A549 (cell line): ENCODE results near the gene RFT1. TPM values are rescaled to one million over a fixed set of nuclear protein-coding genes. Genes with fewer than 3 reads are reported as not detected.

ENCODE experiments used
- ATAC-seq, 2 experiments: fragments of 200-7000 bp in 1 of 2; fragments of >200 bp in 1 of 2; cut with Nextera tagmentation in 1 of 2; cut with Tn5 transposase in 1 of 2; 3 replicates each; pipeline versions ENCODE4 v1.8.0 to v1.9.1; 2018 to 2020; ENCODE audit warnings: mild to moderate bottlenecking in 1 of 2, moderate library complexity in 1 of 2
- CTCF ChIA-PET: fragments of 300-600 bp; sonication (Branson Sonifier 250); formaldehyde crosslinking; extraction: SDS; loops from one replicate; lab custom pipeline; 2021; ENCODE audit warnings: antibody characterized with exemption, inconsistent platforms; lab: Yijun Ruan, JAX
- POLR2A ChIA-PET: fragments of 350-600 bp; formaldehyde crosslinking; extraction: SDS; loops from one replicate; lab custom pipeline; 2021; ENCODE audit warnings: antibody characterized with exemption, inconsistent platforms; lab: Yijun Ruan, JAX
- DNase-seq, 2 experiments: peaks; one replicate each; pipeline versions ENCODE4 v3.0.0 to v3.0.0-alpha.2; 2011 to 2016; ENCODE audit warnings: low read depth in 1 of 2, low spot score in 1 of 2
- FAIRE-seq: peaks from 2 replicates; lab custom pipeline; 2011; peaks lifted over from hg19 to GRCh38; lab: Jason Lieb, UNC
- H3K27ac ChIP-seq, 2 experiments: fragments of >200 bp; sonication (Bioruptor Twin); formaldehyde crosslinking; 3 replicates each; pipeline ENCODE4 v1.5.1; 2016 to 2017
- H3K4me1 ChIP-seq: fragments of >200 bp; sonication (Bioruptor Twin); formaldehyde crosslinking; 3 replicates; pipeline ENCODE4 v1.6.1; 2016
- H3K4me2 ChIP-seq: fragments of >200 bp; sonication (Bioruptor Twin); formaldehyde crosslinking; 3 replicates; pipeline ENCODE4 v1.6.1; 2016
- H3K4me3 ChIP-seq: fragments of >200 bp; sonication (Bioruptor Twin); formaldehyde crosslinking; 3 replicates; pipeline ENCODE4 v1.5.1; 2016
- H3K9me3 ChIP-seq: fragments of >200 bp; sonication (Bioruptor Twin); formaldehyde crosslinking; 3 replicates; pipeline ENCODE4 v1.6.1; 2016
- CBX2 ChIP-seq: fragments of 200-600 bp; sonication (generic); IDR thresholded peaks from 2 replicates; pipeline ENCODE4 v1.6.1; 2016; ENCODE audit warnings: low read depth, mild to moderate bottlenecking, borderline replicate concordance
- CEBPB ChIP-seq, 2 experiments: fragments of >200 bp in 1 of 2; sonication (Bioruptor Twin) in 1 of 2; formaldehyde crosslinking in 1 of 2; IDR thresholded peaks; 2 replicates each; pipeline ENCODE4 v1.6.1; 2012 to 2016
- EHF ChIP-seq: fragments of 250-450 bp; sonication (Bioruptor Pico); IDR thresholded peaks from 2 replicates; pipeline ENCODE4 v1.5.0; 2020; ENCODE audit warnings: mild to moderate bottlenecking
- ELK1 ChIP-seq: fragments of 150-350 bp; IDR thresholded peaks from 2 replicates; pipeline ENCODE4 v1.6.1; 2014; ENCODE audit warnings: low read depth, mild to moderate bottlenecking, low read length
- FOSL2 ChIP-seq, 2 experiments: fragments of 450-650 bp in 1 of 2; fragments of >200 bp in 1 of 2; sonication (Bioruptor Twin) in 1 of 2; formaldehyde crosslinking; IDR thresholded peaks; 2 replicates each; pipeline versions ENCODE4 v1.5.0 to v1.6.1; 2016 to 2020; ENCODE audit warnings: mild to moderate bottlenecking in 1 of 2, moderate library complexity in 1 of 2
- HEYL ChIP-seq: fragments of 250-450 bp; sonication (Bioruptor Pico); IDR thresholded peaks from 2 replicates; pipeline ENCODE4 v1.8.0; 2021; ENCODE audit warnings: mild to moderate bottlenecking, moderate library complexity
- JUNB ChIP-seq: fragments of >200 bp; sonication (Bioruptor Twin); formaldehyde crosslinking; IDR thresholded peaks from 2 replicates; pipeline ENCODE4 v1.6.1; 2016
- KDM1A ChIP-seq: fragments of 200-600 bp; sonication (generic); IDR thresholded peaks from 2 replicates; pipeline ENCODE4 v1.6.1; 2016; ENCODE audit warnings: low read depth, mild to moderate bottlenecking
- MAFK ChIP-seq: fragments of 450-650 bp; IDR thresholded peaks from 2 replicates; pipeline ENCODE4 v1.6.1; 2014; ENCODE audit not compliant: partially characterized antibody
- MYC ChIP-seq: IDR thresholded peaks from 2 replicates; pipeline ENCODE4 v1.6.1; 2012; ENCODE audit warnings: mild to moderate bottlenecking, inconsistent platforms, low read length, improper control_type of control experiment, borderline replicate concordance
- RAD21 ChIP-seq, 2 experiments: fragments of >200 bp in 1 of 2; sonication (Bioruptor Twin) in 1 of 2; formaldehyde crosslinking in 1 of 2; IDR thresholded peaks in 1 of 2; conservative IDR thresholded peaks in 1 of 2; 2 replicates in 1 of 2; 3 replicates in 1 of 2; pipeline ENCODE4 v1.6.1; 2012 to 2018; ENCODE audit warnings: inconsistent platforms in 1 of 2
- WGBS: methylation state at CpG from one replicate; pipeline ENCODE4 v1.1.6; 2017; ENCODE audit errors: missing lambda C conversion rate; 5-methylcytosine and 5-hydroxymethylcytosine counted together
- polyA plus RNA-seq, 4 experiments: library from polyadenylated mRNA; depleted of rRNA in 3 of 4; stranded (reverse); fragments of >200 nt; fragmentation: RNase III in 1 of 4; extraction: RNeasy Plus Mini Kit Qiagen cat#74134 plus additional on column Dnase treatment in 1 of 4; gene quantifications; 2 replicates in 3 of 4; 3 replicates in 1 of 4; pipeline ENCODE4 v1.2.3, GENCODE V29; 2011 to 2017
- TF ChIP-seq, protein P1 (sequence below): fragments of 250-450 bp; sonication (Bioruptor Pico); IDR thresholded peaks from 2 replicates; pipeline ENCODE4 v1.5.0; 2020; ENCODE audit warnings: low read depth, mild to moderate bottlenecking, moderate library complexity
- TF ChIP-seq, protein P2 (sequence below): fragments of >200 bp; sonication (Bioruptor Twin); formaldehyde crosslinking; IDR thresholded peaks from 2 replicates; pipeline ENCODE4 v1.6.1; 2016
- TF ChIP-seq, protein P3 (sequence below): fragments of 200-600 bp; sonication (generic); IDR thresholded peaks from 2 replicates; pipeline ENCODE4 v1.6.1; 2016; ENCODE audit warnings: antibody characterized with exemption, mild to moderate bottlenecking, moderate library complexity

Gene RFT1
- polyA plus RNA-seq, 2 of the 4 experiments (the other 2 are of a cell fraction) = 15.6 to 33.6 TPM

DNA sequence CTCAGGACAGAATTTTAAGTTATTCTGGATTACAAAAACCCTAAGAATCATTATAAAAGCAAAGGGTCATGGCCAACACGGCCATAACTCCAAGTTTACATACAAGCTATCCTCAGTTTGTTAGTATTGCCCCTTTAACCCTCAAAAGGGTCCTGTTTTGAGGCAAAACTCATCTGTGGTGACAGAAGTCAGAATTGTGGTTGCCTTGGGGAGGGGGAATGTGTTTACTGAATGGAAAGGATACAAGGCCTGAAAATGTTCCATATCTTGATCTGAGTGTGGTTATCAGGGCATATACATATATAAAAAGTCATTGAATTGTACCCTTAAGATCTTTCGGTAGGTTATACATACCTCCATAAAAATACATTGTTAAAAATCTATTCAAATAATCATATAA lies 86.5 kb downstream of the RFT1 start:
- ChIA-PET POLR2A (no interaction called here), CTCF (interaction anchor here (1.1 kb wide), 1 partner anchor 64 kb away, joined by 3 read pairs; no protein-coding TSS in a partner anchor)
- Histone ChIP-seq H3K27ac (no peak overlapping the region), H3K4me1 (peaks cover 55% of the 10 kb centered on the region), H3K4me3 (no peak overlapping the region; the same call in 2 of the 3 replicates), H3K9me3 (no peaks in the 10 kb centered on the region), H3K4me2 (peak overlapping the region; percentile 78)
- no peak for TF ChIP-seq EHF
- ATAC-seq = no peak
- no peak for FAIRE-seq
- DNase-seq = no peak
- WGBS = 87% methylated on average over 2 of the region's 2 CpGs

DNA sequence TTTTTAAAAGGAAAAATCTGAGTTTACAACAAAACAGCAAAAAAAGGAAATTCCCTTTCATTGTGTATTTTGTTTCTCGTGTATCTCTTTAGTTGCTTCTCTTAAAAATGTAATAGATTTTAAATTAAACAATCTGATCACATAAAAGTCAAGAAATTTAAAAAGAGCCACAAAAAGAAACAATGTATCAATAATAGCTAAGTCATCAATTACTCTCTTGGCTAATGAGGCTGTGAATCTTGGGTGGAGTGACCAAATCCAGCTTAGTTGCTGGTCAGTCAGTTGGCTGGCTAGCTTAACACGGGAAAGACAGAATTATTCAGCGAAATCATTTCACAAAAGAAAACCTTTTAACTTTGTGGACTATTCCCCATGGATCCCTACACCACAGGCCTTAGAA lies 87.6 kb downstream of the RFT1 start:
- no peaks in the 10 kb centered on the region for H3K9me3 ChIP-seq
- ChIA-PET CTCF (no interaction called here), POLR2A (no interaction called here)
- H3K27ac ChIP-seq = no peak overlapping the region
- FAIRE-seq (no peak), ATAC-seq (no peak), DNase-seq (no peak)
- peaks cover 57% of the 10 kb centered on the region for H3K4me1 ChIP-seq
- H3K4me3 ChIP-seq = no peak overlapping the region
- 78% methylated on average over 3 of the region's 3 CpGs for WGBS
- TF ChIP-seq KDM1A (no peak), MAFK (peak; percentile 69)
- peak overlapping the region; percentile 78; the same call in 1 of the 3 replicates for H3K4me2 ChIP-seq

- Histone ChIP-seq H3K27ac (peak overlapping the region; percentile 40 to 47; a peak in 2 of 6 replicates), H3K4me3 (no peak overlapping the region), H3K4me1 (peaks cover 70% of the 10 kb centered on the region), H3K4me2 (peak overlapping the region; percentile 67), H3K9me3 (no peaks in the 10 kb centered on the region)
- POLR2A ChIA-PET = no interaction called here
- ATAC-seq = peak in 1 of 2 experiments; percentile 55; a peak in 3 of 6 replicates
- TF ChIP-seq CEBPB (IDR thresholded peaks at IDR 0.05) (no peak), FOSL2 (IDR thresholded peaks at IDR 0.05) (no peak), FOSL2 (CRISPR knock-in tag; IDR thresholded peaks at IDR 0.05) (0 out of 2 replicates have a peak, but pooled peaks have one; percentile 9)
- no peak for FAIRE-seq
- DNase-seq = peak in 1 of 2 experiments; percentile 42
- CTCF ChIA-PET = no interaction called here
These were observed 89.8 kb downstream of the RFT1 start for GRCh38 chr3:53040351-53040820.

DNA sequence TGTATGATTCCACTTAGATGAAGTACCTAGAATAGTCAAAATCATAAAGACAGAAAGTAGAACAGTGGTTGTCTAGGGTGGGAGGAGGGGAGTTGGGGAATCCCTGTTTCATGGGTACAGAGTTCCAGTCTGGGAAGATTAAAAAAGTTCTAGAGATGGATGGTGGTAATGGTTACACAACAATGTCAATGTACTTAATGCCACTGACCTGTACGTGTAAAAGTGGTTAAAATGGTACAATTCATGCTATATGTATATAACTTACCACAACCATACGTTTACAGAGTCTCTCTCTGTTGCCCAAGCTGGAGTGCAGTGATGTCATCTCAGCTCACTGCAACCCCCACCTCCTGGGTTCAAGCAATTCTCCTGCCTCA lies 90.9 kb downstream of the RFT1 start:
- no peak for TF ChIP-seq JUNB
- TF ChIP-seq, protein P1, sequence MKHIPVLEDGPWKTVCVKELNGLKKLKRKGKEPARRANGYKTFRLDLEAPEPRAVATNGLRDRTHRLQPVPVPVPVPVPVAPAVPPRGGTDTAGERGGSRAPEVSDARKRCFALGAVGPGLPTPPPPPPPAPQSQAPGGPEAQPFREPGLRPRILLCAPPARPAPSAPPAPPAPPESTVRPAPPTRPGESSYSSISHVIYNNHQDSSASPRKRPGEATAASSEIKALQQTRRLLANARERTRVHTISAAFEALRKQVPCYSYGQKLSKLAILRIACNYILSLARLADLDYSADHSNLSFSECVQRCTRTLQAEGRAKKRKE (CRISPR knock-in tag) = no peak
- no peak for TF ChIP-seq HEYL (CRISPR knock-in tag)
- TF ChIP-seq, protein P2, sequence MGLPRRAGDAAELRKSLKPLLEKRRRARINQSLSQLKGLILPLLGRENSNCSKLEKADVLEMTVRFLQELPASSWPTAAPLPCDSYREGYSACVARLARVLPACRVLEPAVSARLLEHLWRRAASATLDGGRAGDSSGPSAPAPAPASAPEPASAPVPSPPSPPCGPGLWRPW = no peak
- no peak for TF ChIP-seq RAD21 (conservative IDR thresholded peaks at IDR 0.05 in 1 of 2, IDR thresholded peaks at IDR 0.05 in 1 of 2)
- TF ChIP-seq CBX2 = no peak
- TF ChIP-seq MYC = no peak
- TF ChIP-seq, protein P3, sequence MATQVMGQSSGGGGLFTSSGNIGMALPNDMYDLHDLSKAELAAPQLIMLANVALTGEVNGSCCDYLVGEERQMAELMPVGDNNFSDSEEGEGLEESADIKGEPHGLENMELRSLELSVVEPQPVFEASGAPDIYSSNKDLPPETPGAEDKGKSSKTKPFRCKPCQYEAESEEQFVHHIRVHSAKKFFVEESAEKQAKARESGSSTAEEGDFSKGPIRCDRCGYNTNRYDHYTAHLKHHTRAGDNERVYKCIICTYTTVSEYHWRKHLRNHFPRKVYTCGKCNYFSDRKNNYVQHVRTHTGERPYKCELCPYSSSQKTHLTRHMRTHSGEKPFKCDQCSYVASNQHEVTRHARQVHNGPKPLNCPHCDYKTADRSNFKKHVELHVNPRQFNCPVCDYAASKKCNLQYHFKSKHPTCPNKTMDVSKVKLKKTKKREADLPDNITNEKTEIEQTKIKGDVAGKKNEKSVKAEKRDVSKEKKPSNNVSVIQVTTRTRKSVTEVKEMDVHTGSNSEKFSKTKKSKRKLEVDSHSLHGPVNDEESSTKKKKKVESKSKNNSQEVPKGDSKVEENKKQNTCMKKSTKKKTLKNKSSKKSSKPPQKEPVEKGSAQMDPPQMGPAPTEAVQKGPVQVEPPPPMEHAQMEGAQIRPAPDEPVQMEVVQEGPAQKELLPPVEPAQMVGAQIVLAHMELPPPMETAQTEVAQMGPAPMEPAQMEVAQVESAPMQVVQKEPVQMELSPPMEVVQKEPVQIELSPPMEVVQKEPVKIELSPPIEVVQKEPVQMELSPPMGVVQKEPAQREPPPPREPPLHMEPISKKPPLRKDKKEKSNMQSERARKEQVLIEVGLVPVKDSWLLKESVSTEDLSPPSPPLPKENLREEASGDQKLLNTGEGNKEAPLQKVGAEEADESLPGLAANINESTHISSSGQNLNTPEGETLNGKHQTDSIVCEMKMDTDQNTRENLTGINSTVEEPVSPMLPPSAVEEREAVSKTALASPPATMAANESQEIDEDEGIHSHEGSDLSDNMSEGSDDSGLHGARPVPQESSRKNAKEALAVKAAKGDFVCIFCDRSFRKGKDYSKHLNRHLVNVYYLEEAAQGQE = no peak
- no peak for TF ChIP-seq ELK1
- TF ChIP-seq, all 56 proteins: peak for 0
- no peak overlapping the region for H3K4me3 ChIP-seq
- no peak overlapping the region; a peak in 1 of 6 replicates for H3K27ac ChIP-seq
- FAIRE-seq (no peak), ATAC-seq (no peak), DNase-seq (no peak)
- H3K9me3 ChIP-seq = no peaks in the 10 kb centered on the region
- ChIA-PET CTCF (no interaction called here), POLR2A (no interaction called here)
- H3K4me1 ChIP-seq = peaks cover 78% of the 10 kb centered on the region
- 73% methylated on average over 2 of the region's 2 CpGs for WGBS
- H3K4me2 ChIP-seq = peak overlapping the region; percentile 67; the same call in 2 of the 3 replicates
